ENCODE data around the gene HRH4.

Gene HRH4

GRCh38 chr18:24479371-24479770 lies 18.9 kb downstream of the HRH4 start:
- Histone ChIP-seq H3K4ac (ENCODE audit: low read length) (no peak overlapping the region), H2BK5ac (ENCODE audit: low read length) (no peak overlapping the region), H3K4me1 (ENCODE audit: control insufficient read depth in 2 of 2, insufficient read depth in 1 of 2, low read depth in 1 of 2, low read length in 2 of 2) (no peaks in the 10 kb centered on the region), H3K18ac (ENCODE audit: low read length) (no peak overlapping the region), H3K27ac (replicated peaks; ENCODE audit: low read length) (no peak overlapping the region), H2AK5ac (ENCODE audit: low read depth, low read length) (no peak overlapping the region), H3K14ac (ENCODE audit: low read length) (no peak overlapping the region), H4K8ac (ENCODE audit: low read depth, low read length) (no peak overlapping the region), H3K9ac (ENCODE audit: low read depth, low read length, poor library complexity) (no peak overlapping the region), H2BK120ac (ENCODE audit: low read depth, low read length) (no peak overlapping the region), H2BK12ac (ENCODE audit: low read length) (no peak overlapping the region), H3K23ac (ENCODE audit: low read depth, low read length, poor library complexity) (no peak overlapping the region), H4K91ac (ENCODE audit: low read depth, low read length, poor library complexity) (no peak overlapping the region), H2BK15ac (ENCODE audit: low read length) (no peak overlapping the region), H3K36me3 (replicated peaks in 1 of 2; ENCODE audit: control insufficient read depth in 2 of 2, insufficient read depth in 2 of 2, low read length in 2 of 2) (no peaks in the 10 kb centered on the region), H2AFZ (ENCODE audit: low read length) (no peak overlapping the region), H3K4me3 (ENCODE audit: low read length in 2 of 2) (no peak overlapping the region), H3K4me2 (ENCODE audit: insufficient read depth, low read length, poor library complexity, severe bottlenecking) (no peak overlapping the region), H3K9me3 (replicated peaks in 1 of 2; ENCODE audit: control insufficient read depth in 2 of 2, insufficient read depth in 1 of 2, low read depth in 1 of 2, low read length in 2 of 2) (no peaks in the 10 kb centered on the region), H3K27me3 (ENCODE audit: control insufficient read depth in 3 of 3, insufficient read depth in 3 of 3, low read depth in 1 of 3, low read length in 3 of 3) (peaks cover 0 to 5% (median 0%) of the 10 kb centered on the region in 3 experiments), H3K79me1 (ENCODE audit: low read depth, low read length) (no peaks in the 10 kb centered on the region)
- WGBS, 2 donors (ENCODE audit: extremely low coverage in 2 of 2, insufficient read length in 2 of 2, insufficient replicate concordance in 1 of 2): no CpG with 5 or more reads among the region's 7 CpGs
- DNase-seq (ENCODE audit: low spot score): no peak

GRCh38 chr18:24482821-24483220 lies 22.4 kb downstream of the HRH4 start:
- DNase-seq (ENCODE audit: low spot score): no peak
- WGBS, 2 donors (ENCODE audit: extremely low coverage in 2 of 2, insufficient read length in 2 of 2, insufficient replicate concordance in 1 of 2): no CpG with 5 or more reads among the region's 5 CpGs

GRCh38 chr18:24485681-24486080 lies 25.2 kb downstream of the HRH4 start:
- no peak for DNase-seq (ENCODE audit: low spot score)
- H3K4me2 ChIP-seq (ENCODE audit: insufficient read depth, low read length, poor library complexity, severe bottlenecking): no peak overlapping the region
- WGBS, 2 donors (ENCODE audit: extremely low coverage in 2 of 2, insufficient read length in 2 of 2, insufficient replicate concordance in 1 of 2): no CpG with 5 or more reads among the region's 3 CpGs

More at GRCh38 chr18:24482821-24483220, 22.4 kb downstream of the HRH4 start:
- Histone ChIP-seq H4K91ac (ENCODE audit: low read depth, low read length, poor library complexity) (no peak overlapping the region), H3K4me3 (ENCODE audit: low read length in 2 of 2) (no peak overlapping the region), H3K4ac (ENCODE audit: low read length) (no peak overlapping the region), H3K79me1 (ENCODE audit: low read depth, low read length) (no peaks in the 10 kb centered on the region), H3K4me2 (ENCODE audit: insufficient read depth, low read length, poor library complexity, severe bottlenecking) (no peak overlapping the region), H3K9ac (ENCODE audit: low read depth, low read length, poor library complexity) (no peak overlapping the region), H2BK5ac (ENCODE audit: low read length) (no peak overlapping the region), H3K9me3 (replicated peaks in 1 of 2; ENCODE audit: control insufficient read depth in 2 of 2, insufficient read depth in 1 of 2, low read depth in 1 of 2, low read length in 2 of 2) (no peaks in the 10 kb centered on the region), H2BK15ac (ENCODE audit: low read length) (no peak overlapping the region), H3K27ac (replicated peaks; ENCODE audit: low read length) (no peak overlapping the region), H3K14ac (ENCODE audit: low read length) (no peak overlapping the region), H4K8ac (ENCODE audit: low read depth, low read length) (peak overlapping the region; percentile 44), H3K4me1 (ENCODE audit: control insufficient read depth in 2 of 2, insufficient read depth in 1 of 2, low read depth in 1 of 2, low read length in 2 of 2) (no peaks in the 10 kb centered on the region), H2BK12ac (ENCODE audit: low read length) (no peak overlapping the region), H2BK120ac (ENCODE audit: low read depth, low read length) (no peak overlapping the region), H3K18ac (ENCODE audit: low read length) (no peak overlapping the region), H2AK5ac (ENCODE audit: low read depth, low read length) (no peak overlapping the region), H2AFZ (ENCODE audit: low read length) (no peak overlapping the region), H3K27me3 (ENCODE audit: control insufficient read depth in 3 of 3, insufficient read depth in 3 of 3, low read depth in 1 of 3, low read length in 3 of 3) (peaks cover 0 to 12% (median 0%) of the 10 kb centered on the region in 3 experiments), H3K23ac (ENCODE audit: low read depth, low read length, poor library complexity) (no peak overlapping the region), H3K36me3 (replicated peaks in 1 of 2; ENCODE audit: control insufficient read depth in 2 of 2, insufficient read depth in 2 of 2, low read length in 2 of 2) (no peaks in the 10 kb centered on the region)

GRCh38 chr18:24486684-24487083 lies 26.2 kb downstream of the HRH4 start:
- H3K36me3 ChIP-seq (replicated peaks in 1 of 2; ENCODE audit: control insufficient read depth in 2 of 2, insufficient read depth in 2 of 2, low read length in 2 of 2): no peaks in the 10 kb centered on the region
- no peak overlapping the region for H2BK12ac ChIP-seq (ENCODE audit: low read length)
- H2BK120ac ChIP-seq (ENCODE audit: low read depth, low read length): no peak overlapping the region
- H3K14ac ChIP-seq (ENCODE audit: low read length): no peak overlapping the region
- no peak overlapping the region for H3K4me2 ChIP-seq (ENCODE audit: insufficient read depth, low read length, poor library complexity, severe bottlenecking)
- H3K79me1 ChIP-seq (ENCODE audit: low read depth, low read length): no peaks in the 10 kb centered on the region
- H4K91ac ChIP-seq (ENCODE audit: low read depth, low read length, poor library complexity): no peak overlapping the region
- H3K4me1 ChIP-seq (ENCODE audit: control insufficient read depth in 2 of 2, insufficient read depth in 1 of 2, low read depth in 1 of 2, low read length in 2 of 2): peaks cover under 1 to 1% of the 10 kb centered on the region in 2 donors
- no peak overlapping the region for H3K23ac ChIP-seq (ENCODE audit: low read depth, low read length, poor library complexity)
- H3K18ac ChIP-seq (ENCODE audit: low read length): no peak overlapping the region
- peaks cover 0 to 3% of the 10 kb centered on the region in 2 donors for H3K9me3 ChIP-seq (replicated peaks in 1 of 2; ENCODE audit: control insufficient read depth in 2 of 2, insufficient read depth in 1 of 2, low read depth in 1 of 2, low read length in 2 of 2)
- no peak overlapping the region for H4K8ac ChIP-seq (ENCODE audit: low read depth, low read length)
- H3K27me3 ChIP-seq (ENCODE audit: control insufficient read depth in 3 of 3, insufficient read depth in 3 of 3, low read depth in 1 of 3, low read length in 3 of 3): peaks cover 0 to 12% (median 0%) of the 10 kb centered on the region in 3 experiments
- no peak overlapping the region for H2BK15ac ChIP-seq (ENCODE audit: low read length)
- no peak overlapping the region for H2BK5ac ChIP-seq (ENCODE audit: low read length)
- no CpG with 5 or more reads among the region's 9 CpGs for WGBS, 2 donors (ENCODE audit: extremely low coverage in 2 of 2, insufficient read length in 2 of 2, insufficient replicate concordance in 1 of 2)
- H3K4me3 ChIP-seq (ENCODE audit: low read length in 2 of 2): no peak overlapping the region
- H3K27ac ChIP-seq (replicated peaks; ENCODE audit: low read length): no peak overlapping the region
- no peak for DNase-seq (ENCODE audit: low spot score)
- H3K9ac ChIP-seq (ENCODE audit: low read depth, low read length, poor library complexity): no peak overlapping the region
- H3K4ac ChIP-seq (ENCODE audit: low read length): no peak overlapping the region
- no peak overlapping the region for H2AK5ac ChIP-seq (ENCODE audit: low read depth, low read length)
- no peak overlapping the region for H2AFZ ChIP-seq (ENCODE audit: low read length)

More at GRCh38 chr18:24485681-24486080, 25.2 kb downstream of the HRH4 start:
- no peak overlapping the region for H3K18ac ChIP-seq (ENCODE audit: low read length)
- H4K91ac ChIP-seq (ENCODE audit: low read depth, low read length, poor library complexity): no peak overlapping the region
- no peak overlapping the region for H3K4ac ChIP-seq (ENCODE audit: low read length)
- no peak overlapping the region for H3K4me3 ChIP-seq (ENCODE audit: low read length in 2 of 2)
- peaks cover 0 to 1% of the 10 kb centered on the region in 2 donors for H3K4me1 ChIP-seq (ENCODE audit: control insufficient read depth in 2 of 2, insufficient read depth in 1 of 2, low read depth in 1 of 2, low read length in 2 of 2)
- no peak overlapping the region for H2BK5ac ChIP-seq (ENCODE audit: low read length)
- H3K9ac ChIP-seq (ENCODE audit: low read depth, low read length, poor library complexity): no peak overlapping the region
- no peak overlapping the region for H3K14ac ChIP-seq (ENCODE audit: low read length)
- peaks cover 0 to 12% (median 0%) of the 10 kb centered on the region in 3 experiments for H3K27me3 ChIP-seq (ENCODE audit: control insufficient read depth in 3 of 3, insufficient read depth in 3 of 3, low read depth in 1 of 3, low read length in 3 of 3)
- H2BK120ac ChIP-seq (ENCODE audit: low read depth, low read length): no peak overlapping the region
- H3K36me3 ChIP-seq (replicated peaks in 1 of 2; ENCODE audit: control insufficient read depth in 2 of 2, insufficient read depth in 2 of 2, low read length in 2 of 2): no peaks in the 10 kb centered on the region
- no peak overlapping the region for H2AK5ac ChIP-seq (ENCODE audit: low read depth, low read length)
- no peaks in the 10 kb centered on the region for H3K79me1 ChIP-seq (ENCODE audit: low read depth, low read length)
- H3K9me3 ChIP-seq (replicated peaks in 1 of 2; ENCODE audit: control insufficient read depth in 2 of 2, insufficient read depth in 1 of 2, low read depth in 1 of 2, low read length in 2 of 2): peaks cover 0 to 2% of the 10 kb centered on the region in 2 donors
- H3K23ac ChIP-seq (ENCODE audit: low read depth, low read length, poor library complexity): no peak overlapping the region
- H3K27ac ChIP-seq (replicated peaks; ENCODE audit: low read length): no peak overlapping the region
- no peak overlapping the region for H2AFZ ChIP-seq (ENCODE audit: low read length)
- no peak overlapping the region for H2BK15ac ChIP-seq (ENCODE audit: low read length)
- H4K8ac ChIP-seq (ENCODE audit: low read depth, low read length): no peak overlapping the region
- no peak overlapping the region for H2BK12ac ChIP-seq (ENCODE audit: low read length)

Measured in neuronal stem cell (in vitro differentiated cells).